GM19239 (cell line): ENCODE results near the gene KLHDC3.

ENCODE experiments used
- DNase-seq: peaks from one replicate; pipeline ENCODE4 v3.0.0; 2011; ENCODE audit warnings: low spot score; ENCODE audit not compliant: insufficient read length
- FAIRE-seq: peaks from 2 replicates; lab custom pipeline; 2011; peaks lifted over from hg19 to GRCh38; lab: Jason Lieb, UNC

Gene KLHDC3

DNA sequence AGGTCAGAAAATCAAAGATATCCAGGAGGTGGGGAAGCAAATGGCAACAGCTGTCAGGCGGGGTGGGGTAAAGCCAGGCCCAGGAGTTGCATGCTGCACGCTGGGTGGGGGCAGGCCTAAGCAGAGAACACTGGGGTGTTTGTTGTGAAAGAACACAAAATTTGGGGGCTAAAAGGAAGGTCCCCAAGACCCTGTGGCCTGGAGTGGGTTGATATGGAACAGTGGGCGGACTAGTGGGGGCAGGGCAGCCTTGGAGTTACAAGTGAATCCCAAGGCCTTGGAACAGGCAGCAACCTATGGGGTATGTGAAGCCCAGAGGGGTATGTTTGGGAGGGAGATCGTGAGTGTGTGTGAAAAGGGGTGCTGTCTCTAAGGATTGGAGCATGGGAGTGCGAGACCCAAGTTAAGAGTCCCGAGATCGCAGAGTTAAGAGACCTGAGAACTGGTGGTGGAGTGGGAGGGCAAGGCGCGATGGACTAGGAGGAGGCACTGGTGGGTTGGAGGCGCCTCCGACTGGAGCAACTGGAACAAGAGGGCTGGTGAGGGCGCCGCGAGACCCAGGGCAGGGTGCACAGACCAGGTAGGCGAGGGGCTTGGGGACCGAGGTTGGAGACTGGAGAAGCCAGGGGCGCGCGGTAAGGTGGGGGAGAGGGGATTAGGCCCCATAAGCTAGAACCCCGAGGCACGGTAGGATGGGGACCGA, 38.9 kb downstream of the KLHDC3 start:
- no peak for DNase-seq
- no peak for FAIRE-seq

- peak; percentile 84 for FAIRE-seq
- DNase-seq = peak; percentile 95
Measured at GRCh38 chr6:43053545-43054205, 39.6 kb downstream of the KLHDC3 start, which contains the start of gene CUL7. TSS of gene CUL7 (minus strand) at chr6:43053851. CDS start at chr6:43052788, 1,063 bp downstream.

- FAIRE-seq = no peak
- DNase-seq = no peak
Measured at GRCh38 chr6:43054206-43054943, 40.3 kb downstream of the KLHDC3 start.

DNA sequence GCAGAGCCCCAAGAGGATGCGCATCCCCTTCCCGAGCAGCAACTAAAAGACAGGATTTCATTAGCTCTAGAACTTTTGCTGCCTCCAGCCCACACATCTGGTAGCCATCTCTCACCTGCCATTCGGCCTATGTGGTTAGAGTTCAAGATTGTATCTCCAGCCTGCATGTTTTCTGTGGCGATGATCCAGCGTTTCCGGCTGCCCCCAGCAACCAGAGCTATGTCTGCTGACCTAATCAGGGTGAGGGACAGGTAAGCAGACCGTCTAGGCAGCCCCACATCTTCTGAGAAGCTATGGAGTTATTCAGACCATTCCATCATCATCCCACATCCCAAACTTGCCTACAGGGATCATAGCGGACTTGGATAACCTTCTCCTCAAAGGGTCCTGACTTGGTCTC, 41.9 kb downstream of the KLHDC3 start:
- no peak for DNase-seq
- FAIRE-seq = no peak

DNA sequence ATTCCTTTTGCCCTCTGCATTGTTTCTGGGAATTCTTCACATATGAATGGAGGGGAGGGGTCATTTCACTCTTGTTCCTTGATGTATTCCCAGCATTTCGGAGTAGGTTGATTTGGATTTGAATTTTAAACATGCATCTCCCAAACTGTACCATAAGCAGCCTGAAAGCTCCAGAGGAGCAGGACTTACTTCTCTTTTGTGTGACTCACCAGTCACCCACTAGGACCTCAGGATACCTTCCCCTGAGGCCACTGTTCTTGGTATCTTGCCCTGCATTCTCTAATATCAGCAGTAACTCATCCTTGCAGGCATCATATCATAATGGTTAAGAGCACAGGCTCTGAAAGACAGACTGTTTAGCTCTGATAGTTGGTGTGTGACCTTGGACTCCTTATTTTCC, 44.5 kb downstream of the KLHDC3 start:
- FAIRE-seq (no peak), DNase-seq (no peak)

- peak; percentile 98 for DNase-seq
- FAIRE-seq = peak; percentile 92
Measured at GRCh38 chr6:43059168-43060033, 45.4 kb downstream of the KLHDC3 start, which contains the start of the genes KLC4 and MRPL2. TSS of gene KLC4 (plus strand) at chr6:43059631. CDS start at chr6:43061336, 1,705 bp downstream. TSS of gene MRPL2 (minus strand) at chr6:43059434. CDS start at chr6:43059381, 53 bp downstream.

GRCh38 chr6:43060034-43060754, 46.1 kb downstream of the KLHDC3 start:
- FAIRE-seq = no peak
- DNase-seq = no peak

DNA sequence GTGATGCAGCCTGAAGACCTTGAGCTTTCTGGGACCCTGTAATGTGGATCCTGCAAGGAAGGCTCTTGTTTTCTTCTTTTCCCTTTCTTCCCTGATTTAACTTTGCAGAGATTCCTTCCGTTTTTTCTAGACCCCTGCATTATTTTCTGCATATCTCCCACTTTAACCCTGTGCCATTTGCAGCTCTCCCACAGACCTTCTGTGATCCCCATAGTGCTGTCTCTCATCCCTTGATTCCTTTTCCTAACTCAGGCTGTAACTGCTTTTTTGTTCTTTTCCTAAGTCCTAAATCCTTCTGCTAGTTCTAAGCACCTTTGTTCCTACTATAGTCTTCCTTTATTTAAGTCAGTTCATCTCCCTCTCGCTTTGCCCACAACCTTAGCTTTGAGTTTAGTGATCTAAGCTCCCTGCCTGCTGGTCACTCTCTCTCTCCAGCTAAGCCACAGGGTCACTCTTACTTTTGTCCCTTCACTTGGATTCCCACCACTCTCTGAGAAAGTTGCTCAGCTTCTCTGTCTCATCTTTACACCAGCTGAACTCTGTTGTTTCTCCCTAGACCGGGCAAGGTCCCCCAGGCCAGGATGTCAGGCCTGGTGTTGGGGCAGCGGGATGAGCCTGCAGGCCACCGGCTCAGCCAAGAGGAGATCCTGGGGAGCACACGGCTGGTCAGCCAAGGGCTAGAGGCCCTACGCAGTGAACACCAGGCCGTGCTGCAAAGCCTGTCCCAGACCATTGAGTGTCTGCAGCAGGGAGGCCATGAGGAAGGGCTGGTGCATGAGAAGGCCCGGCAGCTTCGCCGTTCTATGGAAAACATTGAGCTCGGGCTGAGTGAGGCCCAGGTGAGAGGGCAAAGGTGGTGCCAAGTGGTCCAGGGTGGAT, 46.9 kb downstream of the KLHDC3 start:
- DNase-seq = no peak
- no peak for FAIRE-seq

DNA sequence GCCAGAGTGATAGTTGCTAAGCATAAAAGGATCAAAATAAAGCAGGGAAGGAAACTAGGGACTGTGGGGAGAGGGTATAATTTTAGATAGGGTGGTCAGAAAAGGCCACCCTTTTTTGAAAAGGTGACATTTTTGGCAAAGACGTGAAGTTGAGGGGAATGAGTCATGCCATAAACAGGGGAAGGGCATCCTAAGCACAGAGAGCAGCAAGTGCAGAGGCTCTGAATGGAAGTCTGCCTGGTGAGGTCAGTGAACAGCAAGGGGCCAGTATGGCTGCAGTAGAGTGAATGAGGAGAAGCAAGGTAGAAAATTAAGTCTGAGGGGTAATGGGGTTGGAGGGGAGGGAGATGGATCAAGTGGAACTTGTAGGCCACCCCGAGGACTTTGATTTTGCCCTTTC, 47.8 kb downstream of the KLHDC3 start:
- FAIRE-seq (no peak), DNase-seq (no peak)

DNA sequence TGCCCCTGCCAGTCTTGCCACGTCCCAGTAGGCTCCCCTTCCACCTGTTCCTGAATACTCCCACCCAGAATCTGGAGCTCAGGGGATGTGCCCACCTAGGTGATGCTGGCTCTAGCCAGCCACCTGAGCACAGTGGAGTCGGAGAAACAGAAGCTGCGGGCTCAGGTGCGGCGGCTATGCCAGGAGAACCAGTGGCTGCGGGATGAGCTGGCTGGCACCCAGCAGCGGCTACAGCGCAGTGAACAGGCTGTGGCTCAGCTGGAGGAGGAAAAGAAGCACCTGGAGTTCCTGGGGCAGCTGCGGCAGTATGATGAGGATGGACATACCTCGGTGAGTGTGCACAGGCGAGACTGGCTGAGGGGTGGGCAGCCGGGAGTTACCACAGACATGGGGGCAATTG, 48.8 kb downstream of the KLHDC3 start:
- FAIRE-seq (no peak), DNase-seq (no peak)

DNA sequence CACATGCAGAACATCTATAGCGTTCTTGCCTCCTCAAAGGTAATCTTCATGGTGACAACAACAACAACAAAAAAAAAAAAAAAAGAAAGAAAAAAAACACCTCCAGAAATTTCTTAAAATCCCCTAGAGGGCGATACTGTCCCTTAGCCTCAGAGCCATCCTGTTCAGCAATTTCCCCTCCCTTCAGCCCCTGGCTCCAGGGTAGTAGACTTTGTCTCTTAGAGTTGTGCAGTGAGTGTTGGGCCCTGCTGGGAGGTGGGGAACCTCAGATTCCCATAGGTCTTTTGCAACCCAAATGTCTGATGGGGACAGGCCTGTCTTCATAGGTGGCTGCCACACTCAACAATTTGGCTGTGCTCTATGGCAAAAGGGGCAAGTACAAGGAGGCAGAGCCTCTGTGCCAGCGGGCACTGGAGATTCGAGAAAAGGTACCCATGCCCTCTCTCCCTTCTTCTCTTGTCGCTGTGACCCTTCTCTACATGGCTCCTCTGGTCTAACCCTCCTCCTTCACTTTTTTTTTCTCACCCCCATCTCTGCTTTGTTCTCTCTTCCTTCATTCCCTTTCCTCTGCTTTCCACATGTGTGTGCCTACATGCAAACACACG, 56.1 kb downstream of the KLHDC3 start:
- peak; percentile 68 for DNase-seq
- FAIRE-seq = peak; percentile 85
